Fibroblast of villous mesenchyme (primary cell): Measurements from ENCODE around the gene MAP7. TPM values are rescaled to one million over a fixed set of nuclear protein-coding genes. Genes with fewer than 3 reads are reported as not detected.

ENCODE experiments used
- DNase-seq: peaks from one replicate; pipeline ENCODE4 v3.0.0-alpha.2; 2010; ENCODE audit warnings: low read depth
- H3K4me3 ChIP-seq: 2 replicates; pipeline ENCODE4 v1.5.1; 2011; ENCODE audit warnings: low read depth, mild to moderate bottlenecking, low read length
- total RNA-seq: library from RNA; depleted of rRNA; stranded (reverse); fragments of >200 nt; gene quantifications from 2 replicates; pipeline ENCODE4 v1.2.3, GENCODE V29; 2012
- TF ChIP-seq, protein P1 (sequence below): IDR thresholded peaks from 2 replicates; pipeline ENCODE4 v1.5.1; 2012; ENCODE audit warnings: low read depth, mild to moderate bottlenecking, low read length; ENCODE audit not compliant: insufficient read depth

The MAP7 gene
- 0.64 and 1.3 TPM in 2 replicates for total RNA-seq

DNA sequence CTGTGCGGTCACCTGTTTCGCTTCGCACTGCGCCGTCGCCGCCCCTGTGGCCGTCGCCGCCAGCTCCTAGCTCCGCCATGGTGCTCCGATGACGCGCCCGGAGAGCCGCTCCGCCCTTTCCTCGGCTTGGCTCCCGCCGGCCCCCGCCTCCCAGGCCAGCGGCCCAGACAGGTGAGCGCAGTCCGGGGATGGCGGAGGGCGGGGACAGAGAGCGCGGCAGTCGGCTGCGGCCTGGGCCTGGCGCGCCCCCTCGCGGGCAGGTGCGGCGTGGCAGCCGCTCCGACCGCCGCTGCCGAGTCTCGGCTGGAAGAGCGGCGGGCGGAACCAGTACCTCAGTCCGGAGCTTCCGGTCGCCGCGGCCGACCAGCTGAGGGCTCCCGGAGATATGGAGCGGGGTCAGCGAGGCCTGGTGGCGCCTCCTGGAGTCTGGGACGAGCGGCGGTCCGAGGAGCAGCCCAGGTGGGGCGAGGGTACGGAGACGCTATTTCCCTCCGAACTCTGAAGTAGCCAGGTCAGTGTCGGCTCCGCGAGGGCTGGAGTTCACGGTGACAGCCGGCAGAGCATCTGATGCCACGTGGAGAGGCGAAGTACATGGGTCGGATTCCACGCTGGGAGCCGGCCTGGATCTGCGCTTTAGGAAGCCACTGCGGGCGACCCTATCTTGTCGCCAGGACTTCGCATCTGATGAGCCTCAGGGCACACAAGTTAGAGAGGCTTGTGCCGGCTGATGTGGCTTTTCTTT lies at the start of gene MAP7:
MAP7 (minus strand) TSS at position 93 of the 742 bp plus-strand sequence; CDS start at position 79, 14 bp downstream.
- TF ChIP-seq, protein P1, sequence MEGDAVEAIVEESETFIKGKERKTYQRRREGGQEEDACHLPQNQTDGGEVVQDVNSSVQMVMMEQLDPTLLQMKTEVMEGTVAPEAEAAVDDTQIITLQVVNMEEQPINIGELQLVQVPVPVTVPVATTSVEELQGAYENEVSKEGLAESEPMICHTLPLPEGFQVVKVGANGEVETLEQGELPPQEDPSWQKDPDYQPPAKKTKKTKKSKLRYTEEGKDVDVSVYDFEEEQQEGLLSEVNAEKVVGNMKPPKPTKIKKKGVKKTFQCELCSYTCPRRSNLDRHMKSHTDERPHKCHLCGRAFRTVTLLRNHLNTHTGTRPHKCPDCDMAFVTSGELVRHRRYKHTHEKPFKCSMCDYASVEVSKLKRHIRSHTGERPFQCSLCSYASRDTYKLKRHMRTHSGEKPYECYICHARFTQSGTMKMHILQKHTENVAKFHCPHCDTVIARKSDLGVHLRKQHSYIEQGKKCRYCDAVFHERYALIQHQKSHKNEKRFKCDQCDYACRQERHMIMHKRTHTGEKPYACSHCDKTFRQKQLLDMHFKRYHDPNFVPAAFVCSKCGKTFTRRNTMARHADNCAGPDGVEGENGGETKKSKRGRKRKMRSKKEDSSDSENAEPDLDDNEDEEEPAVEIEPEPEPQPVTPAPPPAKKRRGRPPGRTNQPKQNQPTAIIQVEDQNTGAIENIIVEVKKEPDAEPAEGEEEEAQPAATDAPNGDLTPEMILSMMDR: peak; percentile 62
- DNase-seq: peak; percentile 18
- peak within 1 kb of the TSS; percentile 63 for H3K4me3 ChIP-seq

DNA sequence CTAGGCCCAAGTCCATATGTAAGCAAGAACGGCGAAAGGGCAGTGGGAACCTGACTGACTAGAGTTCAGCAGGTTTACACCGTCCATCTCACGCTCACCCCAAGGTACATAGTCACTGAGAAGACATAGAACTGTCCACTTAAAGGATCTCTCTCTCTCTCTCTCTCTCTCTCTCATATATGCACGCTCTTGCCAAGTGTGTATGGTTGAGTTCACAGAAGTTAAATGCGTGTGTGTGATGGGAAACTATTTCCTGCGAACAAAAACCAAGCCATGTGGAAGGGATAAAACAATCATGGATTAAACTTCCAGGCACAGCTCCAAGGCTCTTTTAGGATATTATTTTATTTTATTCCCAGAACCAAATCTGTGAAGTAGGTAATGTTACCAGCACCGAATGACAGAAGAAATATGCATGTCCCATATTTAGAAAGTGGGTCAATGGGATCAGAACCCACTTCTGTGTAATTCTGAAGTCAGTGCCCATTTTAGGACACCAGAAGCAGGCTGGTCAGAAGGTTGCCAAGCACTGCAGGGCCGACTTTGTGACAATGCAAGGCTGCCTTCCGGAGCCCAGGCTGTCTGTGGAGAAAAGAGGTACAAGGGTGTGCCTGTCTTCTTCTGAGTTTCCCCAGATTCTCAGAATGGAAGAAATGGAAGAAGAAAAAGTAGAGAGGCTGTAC lies 49.2 kb upstream of the MAP7 start:
- TF ChIP-seq, protein P1: no peak
- no peak overlapping the region for H3K4me3 ChIP-seq
- no peak for DNase-seq

DNA sequence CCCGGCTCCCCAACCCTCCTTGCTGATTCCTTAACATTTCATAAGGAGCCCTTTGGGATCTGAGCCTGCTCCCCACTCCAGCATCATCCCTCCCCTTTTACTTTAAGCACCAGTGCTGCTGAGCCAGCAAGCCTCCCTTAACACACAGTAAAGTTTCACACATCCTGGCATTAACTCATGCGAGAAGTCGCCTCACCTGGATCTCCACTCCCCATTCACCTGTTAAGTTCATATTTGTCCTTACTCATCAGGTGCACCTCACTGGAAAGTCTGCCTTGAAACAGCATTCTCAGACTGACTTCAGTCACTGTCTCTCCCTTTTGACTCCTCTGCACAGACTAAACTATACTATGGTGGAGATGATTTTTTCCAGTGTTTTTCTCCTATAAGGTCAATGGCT lies 47.8 kb upstream of the MAP7 start:
- DNase-seq: no peak
- TF ChIP-seq, protein P1: no peak
- no peak overlapping the region for H3K4me3 ChIP-seq

DNA sequence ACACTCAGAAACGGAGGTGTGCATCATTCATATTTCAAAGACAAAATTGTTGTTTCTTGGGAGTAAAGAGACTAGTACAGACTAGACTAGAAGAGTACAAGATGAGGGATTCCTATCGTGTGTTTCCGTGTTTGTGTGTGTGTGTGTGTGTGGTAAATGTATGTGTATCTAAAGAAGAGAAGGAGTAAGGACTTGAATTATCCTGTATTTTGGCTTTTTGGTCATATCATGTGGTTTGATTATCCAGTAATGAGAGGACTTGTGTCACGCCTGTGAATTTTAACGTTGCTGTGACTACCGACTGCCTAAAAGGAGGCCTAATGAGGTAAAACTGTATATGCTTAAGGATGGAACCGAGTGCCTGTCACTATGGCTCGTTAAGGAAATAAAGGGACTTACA lies 44.4 kb upstream of the MAP7 start:
- DNase-seq: no peak
- TF ChIP-seq, protein P1: no peak
- H3K4me3 ChIP-seq: no peak overlapping the region

DNA sequence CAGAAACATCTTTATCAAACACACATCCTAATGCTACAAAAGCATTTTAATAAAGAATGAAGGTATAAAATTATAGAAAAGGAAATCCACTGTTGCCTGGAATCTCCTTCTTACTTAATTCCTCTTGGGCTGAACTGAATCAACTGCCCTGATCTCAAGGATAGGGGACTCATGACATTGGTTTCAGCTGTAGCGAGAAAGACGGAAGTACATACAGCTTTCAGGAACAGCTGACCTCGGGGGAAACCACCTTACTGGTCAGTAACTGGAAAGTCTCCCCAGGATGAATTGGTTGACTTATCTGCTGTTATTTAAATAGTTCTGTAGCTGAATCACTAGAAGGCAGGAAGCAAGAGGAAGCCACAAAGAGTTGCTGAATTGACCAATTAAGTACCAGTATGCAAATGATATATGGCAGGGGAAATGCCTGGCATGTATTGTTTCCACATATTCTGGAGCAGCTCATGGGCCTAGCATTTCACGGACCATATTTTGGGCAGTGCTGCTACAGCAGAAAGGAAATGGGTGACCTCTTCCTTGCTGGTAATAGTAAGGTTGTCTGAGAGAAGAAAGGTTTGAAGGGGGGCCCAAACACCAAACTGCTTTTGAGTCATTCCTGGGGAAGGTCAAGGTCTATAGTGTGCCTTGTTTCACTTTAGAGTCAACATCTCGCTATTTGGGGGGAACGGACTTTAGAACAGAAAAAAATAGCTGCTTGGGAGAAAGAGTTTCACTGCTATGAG lies 43.7 kb upstream of the MAP7 start:
- TF ChIP-seq, protein P1: no peak

DNA sequence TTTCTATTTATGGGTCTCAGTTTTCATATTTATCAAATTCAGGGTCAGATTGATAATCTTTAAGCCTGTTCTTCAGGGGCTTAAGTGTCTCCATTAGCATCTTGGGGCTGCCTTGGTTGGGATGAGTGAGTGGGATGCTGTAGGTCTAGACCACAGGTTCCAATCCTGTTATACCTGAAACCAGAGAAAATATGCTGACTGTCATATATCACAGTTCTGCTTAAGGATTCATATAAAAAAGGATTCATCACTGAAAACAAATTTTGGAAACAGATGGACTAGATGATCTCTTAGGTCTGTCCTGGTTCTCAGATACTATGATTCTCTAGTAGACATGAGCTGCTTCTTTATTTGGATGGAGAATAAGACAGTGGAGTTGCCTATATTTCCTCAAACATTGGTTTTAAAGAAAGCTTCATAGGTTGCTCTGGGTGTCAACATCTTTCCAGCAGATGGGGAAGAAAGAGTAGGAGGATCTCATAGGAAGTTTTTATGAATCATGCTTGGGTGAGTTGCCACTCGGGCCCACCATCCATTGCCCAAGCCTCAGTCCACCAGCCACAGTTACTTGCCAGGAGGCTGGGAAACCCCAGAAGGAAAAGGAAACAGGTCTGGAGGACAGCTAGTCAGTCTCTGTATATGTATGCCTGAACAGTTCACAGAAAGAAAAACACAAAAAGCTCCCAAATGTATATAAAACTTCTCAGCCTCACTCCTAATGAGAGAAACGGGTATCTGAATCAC lies 42.9 kb upstream of the MAP7 start:
- DNase-seq: peak; percentile 64
- TF ChIP-seq, protein P1: no peak
- no peak overlapping the region for H3K4me3 ChIP-seq

More for the DNA sequence above, 43.7 kb upstream of the MAP7 start:
- H3K4me3 ChIP-seq: no peak overlapping the region
- peak; percentile 98 for DNase-seq
